BE2C (cell line): ENCODE measurements around the gene OLIG2.

ENCODE experiments used
- DNase-seq: peaks from one replicate; pipeline ENCODE4 v3.0.0-alpha.2; 2020
- H3K27me3 ChIP-seq: fragments of 250-450 bp; sonication (Bioruptor Pico); 2 replicates; pipeline ENCODE4 v1.5.1; 2020; ENCODE audit warnings: mild to moderate bottlenecking
- H3K36me3 ChIP-seq: fragments of 250-450 bp; sonication (Bioruptor Pico); 2 replicates; pipeline ENCODE4 v1.5.1; 2020; ENCODE audit warnings: mild to moderate bottlenecking
- H3K4me1 ChIP-seq: fragments of 250-450 bp; sonication (Bioruptor Pico); 2 replicates; pipeline ENCODE4 v1.5.1; 2020
- H3K4me3 ChIP-seq: 2 replicates; pipeline ENCODE4 v1.5.1; 2011; ENCODE audit warnings: low read depth, low read length
- H3K9me3 ChIP-seq: fragments of 250-450 bp; sonication (Bioruptor Pico); 2 replicates; pipeline ENCODE4 v1.5.1; 2020
- TF ChIP-seq, protein P1 (sequence below): IDR thresholded peaks from 2 replicates; pipeline ENCODE4 v1.5.1; 2012; ENCODE audit warnings: mild to moderate bottlenecking, low read depth, low read length

The OLIG2 gene

DNA sequence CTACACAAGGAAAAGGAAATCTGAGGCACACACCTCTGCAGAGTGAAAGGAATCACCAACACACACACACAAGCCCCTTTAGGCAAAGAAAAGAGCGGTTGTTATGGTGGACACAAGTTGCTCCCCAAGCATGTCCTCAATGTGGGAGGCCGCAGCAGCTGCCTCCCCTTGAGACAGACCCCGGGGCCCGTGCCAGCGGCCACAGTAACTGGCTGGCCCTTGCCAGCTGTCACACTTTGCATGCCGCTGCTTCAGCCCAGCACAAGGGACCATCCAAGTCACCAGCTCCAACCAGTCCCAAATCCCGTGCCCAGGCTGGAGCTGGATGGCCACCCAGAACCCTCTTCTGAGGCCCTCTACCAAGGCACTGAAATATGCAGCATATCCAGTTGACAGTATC is 41.3 kb downstream of the OLIG2 start:
- Histone ChIP-seq H3K9me3 (peaks cover 3% of the 10 kb centered on the region; the same call in 1 of the 2 replicates), H3K36me3 (no peaks in the 10 kb centered on the region), H3K4me3 (no peak overlapping the region), H3K4me1 (no peaks in the 10 kb centered on the region), H3K27me3 (peaks cover 73% of the 10 kb centered on the region)
- TF ChIP-seq, protein P1, sequence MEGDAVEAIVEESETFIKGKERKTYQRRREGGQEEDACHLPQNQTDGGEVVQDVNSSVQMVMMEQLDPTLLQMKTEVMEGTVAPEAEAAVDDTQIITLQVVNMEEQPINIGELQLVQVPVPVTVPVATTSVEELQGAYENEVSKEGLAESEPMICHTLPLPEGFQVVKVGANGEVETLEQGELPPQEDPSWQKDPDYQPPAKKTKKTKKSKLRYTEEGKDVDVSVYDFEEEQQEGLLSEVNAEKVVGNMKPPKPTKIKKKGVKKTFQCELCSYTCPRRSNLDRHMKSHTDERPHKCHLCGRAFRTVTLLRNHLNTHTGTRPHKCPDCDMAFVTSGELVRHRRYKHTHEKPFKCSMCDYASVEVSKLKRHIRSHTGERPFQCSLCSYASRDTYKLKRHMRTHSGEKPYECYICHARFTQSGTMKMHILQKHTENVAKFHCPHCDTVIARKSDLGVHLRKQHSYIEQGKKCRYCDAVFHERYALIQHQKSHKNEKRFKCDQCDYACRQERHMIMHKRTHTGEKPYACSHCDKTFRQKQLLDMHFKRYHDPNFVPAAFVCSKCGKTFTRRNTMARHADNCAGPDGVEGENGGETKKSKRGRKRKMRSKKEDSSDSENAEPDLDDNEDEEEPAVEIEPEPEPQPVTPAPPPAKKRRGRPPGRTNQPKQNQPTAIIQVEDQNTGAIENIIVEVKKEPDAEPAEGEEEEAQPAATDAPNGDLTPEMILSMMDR, result no peak
- no peak for DNase-seq

DNA sequence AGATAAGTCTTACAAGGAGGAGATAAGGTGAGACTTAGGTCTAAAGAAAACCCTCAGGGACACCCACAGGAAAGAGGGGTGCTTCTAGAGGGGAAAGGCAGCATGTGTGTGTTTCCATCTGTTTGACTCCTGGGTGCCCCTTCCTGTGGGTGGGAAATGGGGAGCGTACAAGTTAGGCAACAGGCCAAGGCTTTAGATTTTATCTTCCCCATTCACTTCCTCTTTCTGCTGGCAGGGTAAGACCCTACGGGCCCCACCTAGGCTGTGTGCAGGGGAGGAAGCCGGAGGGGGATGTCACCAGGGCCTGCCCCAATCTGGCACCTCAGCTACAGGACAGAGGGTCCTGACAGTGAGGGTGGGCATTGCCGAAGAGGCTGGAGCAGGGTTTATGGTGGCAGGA is 41.7 kb downstream of the OLIG2 start:
- TF ChIP-seq, protein P1, result no peak
- peaks cover 3% of the 10 kb centered on the region; the same call in 1 of the 2 replicates for H3K9me3 ChIP-seq
- peaks cover 77% of the 10 kb centered on the region for H3K27me3 ChIP-seq
- no peaks in the 10 kb centered on the region for H3K4me1 ChIP-seq
- H3K36me3 ChIP-seq, result no peaks in the 10 kb centered on the region
- DNase-seq, result no peak
- no peak overlapping the region for H3K4me3 ChIP-seq

DNA sequence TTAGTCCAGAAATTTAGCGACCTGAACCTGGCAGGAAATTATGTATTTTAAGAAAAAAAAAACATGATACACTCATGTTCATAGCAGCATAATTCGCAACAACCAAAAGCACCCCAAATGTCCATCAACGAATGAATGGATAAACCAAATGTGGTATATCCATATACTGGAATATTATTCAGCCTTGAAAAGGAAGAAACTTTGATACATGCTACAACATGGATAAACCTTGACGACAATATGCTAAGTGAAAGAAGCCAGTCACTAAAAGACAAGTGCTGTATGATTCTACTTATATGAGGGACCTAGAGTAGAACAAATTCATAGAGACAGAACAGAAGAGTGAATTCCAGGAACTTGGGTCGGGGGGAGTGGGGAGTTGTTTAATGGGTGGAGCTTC is 43.5 kb downstream of the OLIG2 start:
- Histone ChIP-seq H3K27me3 (peaks cover 84% of the 10 kb centered on the region), H3K9me3 (peaks cover 3% of the 10 kb centered on the region; the same call in 1 of the 2 replicates), H3K36me3 (no peaks in the 10 kb centered on the region), H3K4me1 (no peaks in the 10 kb centered on the region), H3K4me3 (no peak overlapping the region)
- TF ChIP-seq, protein P1, result no peak
- DNase-seq, result no peak

DNA sequence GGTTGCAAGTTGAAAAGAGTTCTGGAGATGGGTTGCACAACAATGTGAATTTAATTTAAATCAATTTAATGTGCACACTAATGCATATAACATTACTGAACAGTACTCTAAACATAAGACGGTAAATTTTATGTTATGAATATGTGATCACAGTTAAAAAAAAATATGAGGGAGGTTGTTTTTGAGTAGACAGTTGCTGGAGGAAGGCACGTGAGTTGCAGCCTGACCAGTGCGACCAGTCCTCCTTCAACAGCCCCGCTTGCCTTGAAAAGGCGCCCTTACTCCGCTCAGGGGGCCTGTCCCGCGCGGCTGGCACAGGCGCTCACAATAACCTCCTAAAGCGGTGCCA is 43.9 kb downstream of the OLIG2 start:
- no peak overlapping the region for H3K4me3 ChIP-seq
- H3K27me3 ChIP-seq, result peaks cover 84% of the 10 kb centered on the region
- TF ChIP-seq, protein P1, result no peak
- peaks cover 3% of the 10 kb centered on the region; the same call in 1 of the 2 replicates for H3K9me3 ChIP-seq
- no peak for DNase-seq
- H3K4me1 ChIP-seq, result no peaks in the 10 kb centered on the region
- H3K36me3 ChIP-seq, result no peaks in the 10 kb centered on the region

DNA sequence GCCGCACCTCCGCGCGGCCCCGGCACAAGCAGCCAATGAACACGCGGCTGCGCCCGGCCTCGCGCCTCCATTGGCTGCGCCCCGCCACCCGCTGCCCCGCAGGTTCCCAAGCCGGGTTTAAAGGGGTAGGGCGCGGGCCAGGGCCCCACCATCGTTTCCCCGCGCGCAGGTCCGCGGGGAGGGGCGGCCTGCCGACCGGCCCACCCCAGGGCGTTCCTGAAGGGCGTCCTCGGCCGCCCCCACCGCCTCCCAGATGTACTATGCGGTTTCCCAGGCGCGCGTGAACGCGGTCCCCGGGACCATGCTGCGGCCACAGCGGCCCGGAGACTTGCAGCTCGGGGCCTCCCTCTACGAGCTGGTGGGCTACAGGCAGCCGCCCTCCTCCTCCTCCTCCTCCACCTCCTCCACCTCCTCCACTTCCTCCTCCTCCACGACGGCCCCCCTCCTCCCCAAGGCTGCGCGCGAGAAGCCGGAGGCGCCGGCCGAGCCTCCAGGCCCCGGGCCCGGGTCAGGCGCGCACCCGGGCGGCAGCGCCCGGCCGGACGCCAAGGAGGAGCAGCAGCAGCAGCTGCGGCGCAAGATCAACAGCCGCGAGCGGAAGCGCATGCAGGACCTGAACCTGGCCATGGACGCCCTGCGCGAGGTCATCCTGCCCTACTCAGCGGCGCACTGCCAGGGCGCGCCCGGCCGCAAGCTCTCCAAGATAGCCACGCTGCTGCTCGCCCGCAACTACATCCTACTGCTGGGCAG is 44.4 kb downstream of the OLIG2 start, which contains the start of gene OLIG1:
TSS of gene OLIG1 (plus strand) at position 148 of the 750 bp plus-strand sequence. CDS start at position 254, 106 bp downstream.
- peaks cover 3% of the 10 kb centered on the region; the same call in 1 of the 2 replicates for H3K9me3 ChIP-seq
- TF ChIP-seq, protein P1, result no peak
- DNase-seq, result no peak
- no peaks in the 10 kb centered on the region for H3K36me3 ChIP-seq
- peaks cover 83% of the 10 kb centered on the region for H3K27me3 ChIP-seq
- H3K4me3 ChIP-seq, result no peak within 1 kb of the TSS
- no peaks in the 10 kb centered on the region for H3K4me1 ChIP-seq

DNA sequence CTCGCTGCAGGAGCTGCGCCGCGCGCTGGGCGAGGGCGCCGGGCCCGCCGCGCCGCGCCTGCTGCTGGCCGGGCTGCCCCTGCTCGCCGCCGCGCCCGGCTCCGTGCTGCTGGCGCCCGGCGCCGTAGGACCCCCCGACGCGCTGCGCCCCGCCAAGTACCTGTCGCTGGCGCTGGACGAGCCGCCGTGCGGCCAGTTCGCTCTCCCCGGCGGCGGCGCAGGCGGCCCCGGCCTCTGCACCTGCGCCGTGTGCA is 44.9 kb downstream of the OLIG2 start:
- Histone ChIP-seq H3K4me3 (no peak overlapping the region), H3K36me3 (no peaks in the 10 kb centered on the region), H3K9me3 (peaks cover 3% of the 10 kb centered on the region; the same call in 1 of the 2 replicates), H3K27me3 (peaks cover 80% of the 10 kb centered on the region), H3K4me1 (no peaks in the 10 kb centered on the region)
- TF ChIP-seq, protein P1, result no peak
- DNase-seq, result no peak
